Motor neuron (in vitro differentiated cells): ENCODE results near the gene TWNK. TPM values are rescaled to one million over a fixed set of nuclear protein-coding genes. Genes with fewer than 3 reads are reported as not detected.

ENCODE experiments used
- ATAC-seq, 8 experiments: fragments of 200-7000 bp; cut with Tn5 transposase; replicated peaks in 6 of 8; 2 replicates each; pipeline ENCODE4 v1.8.0; 2021; ENCODE audit warnings: mild to moderate bottlenecking in 8 of 8, moderate library complexity in 8 of 8
- H3K27ac ChIP-seq, 2 donors: fragments of 250-450 bp; sonication (Bioruptor Pico); 2 replicates each; pipeline ENCODE4 v1.9.0; 2021; ENCODE audit warnings: antibody characterized with exemption in 2 of 2, mild to moderate bottlenecking in 2 of 2, moderate library complexity in 1 of 2
- H3K4me1 ChIP-seq, 2 donors: fragments of 250-450 bp; sonication (Bioruptor Pico); replicated peaks in 1 of 2; 2 replicates each; pipeline ENCODE4 v1.6.1; 2021; ENCODE audit warnings: antibody characterized with exemption in 2 of 2, mild to moderate bottlenecking in 2 of 2, moderate library complexity in 1 of 2
- H3K4me3 ChIP-seq, 5 donors: fragments of 250-450 bp; sonication (Bioruptor Pico); 2 replicates each; pipeline ENCODE4 v1.9.0; 2021; ENCODE audit warnings: antibody characterized with exemption in 5 of 5, mild to moderate bottlenecking in 5 of 5, moderate library complexity in 4 of 5
- WGBS, 10 experiments: fragments of 450-650 bp; shearing (Covaris generic); methylation state at CpG; one replicate each; pipeline ENCODE4 v1.0.0; 2022; 5-methylcytosine and 5-hydroxymethylcytosine counted together
- in situ Hi-C, 9 experiments: fragments of 400-800 bp; cut with MboI; loops; one replicate each; pipeline ENCODE4 v1.15.0; 2021; ENCODE audit warnings: low sequenced_read_pairs in 9 of 9, low pct_unique_long_range_greater_than_20kb in 2 of 9; ENCODE audit not compliant: unreplicated experiment in 9 of 9
- total RNA-seq, 8 experiments: library from RNA; unstranded; fragments of 300-600 nt; gene quantifications; 2 replicates each; pipeline versions ENCODE4 v1.2.3 to v1.2.4, GENCODE V29; 2022

Gene TWNK
- total RNA-seq, result 10 to 100 TPM in 4 of 8 experiments, 1 to 10 TPM in 4; 5.7 to 31.3 (median 10.5) TPM

DNA sequence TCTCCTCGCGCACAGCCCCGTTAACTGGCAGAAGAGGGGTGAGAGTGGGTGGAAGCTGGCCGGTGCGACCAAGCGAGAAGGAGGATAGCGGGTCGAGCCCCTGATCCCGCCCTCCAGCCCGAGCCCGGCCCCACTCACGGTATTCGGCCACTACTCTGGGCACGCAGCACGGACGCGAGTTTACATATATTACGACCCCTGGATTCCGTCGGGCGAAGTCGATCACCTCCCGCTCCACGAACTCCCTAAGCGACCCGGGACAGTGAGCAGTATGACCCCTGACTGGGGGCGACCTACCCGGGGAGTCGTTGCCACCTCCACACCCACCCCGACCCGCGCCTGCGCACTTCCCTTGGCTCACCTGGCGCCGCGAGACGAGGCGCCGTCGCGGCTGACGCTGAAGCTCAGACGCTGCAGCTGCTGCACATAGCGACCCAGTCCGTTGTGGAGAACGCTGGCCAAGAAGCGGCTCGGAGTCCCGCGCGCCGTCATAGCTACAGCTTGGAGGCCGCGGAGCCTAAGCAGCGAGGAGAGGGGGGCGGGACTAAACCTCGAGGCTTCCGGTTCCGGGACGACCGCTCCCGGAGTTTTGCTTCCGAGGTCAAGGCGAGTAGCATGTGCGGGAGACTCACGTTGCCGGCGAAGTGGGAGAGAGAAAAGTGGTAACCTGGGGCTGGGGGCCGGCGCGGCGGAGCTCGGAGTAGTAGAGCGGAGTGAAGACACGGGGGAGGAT, at the start of gene TWNK, which contains the start of gene MRPL43:
Gene TWNK, plus strand, starts transcription at position 592 of the 733 bp plus-strand sequence. CDS start 668 bp downstream, outside the sequence.
Gene MRPL43, minus strand, starts transcription at position 546 of the 733 bp plus-strand sequence. Its CDS starts 54 bp downstream, at position 492.
- peak; percentile 91 to 98 (median 95) for ATAC-seq
- Histone ChIP-seq H3K4me1 (peaks cover 11 to 13% of the 10 kb centered on the region in 2 donors), H3K4me3 (peak within 1 kb of the TSS; percentile 73 to 99 (median 87)), H3K27ac (peak within 1 kb of the TSS; percentile 95 to 96)
- in situ Hi-C loops, result no loop called here
- WGBS, 10 experiments, result 0 to 2% (median 0%) methylated on average over 1 to 34 of the region's 75 CpGs; no CpG with 5 or more reads in 3 of the 10 experiments

- no peak overlapping the region for H3K27ac ChIP-seq
- H3K4me3 ChIP-seq, result no peak overlapping the region
- no peak for ATAC-seq
- H3K4me1 ChIP-seq, result no peaks in the 10 kb centered on the region
- in situ Hi-C loops, result no loop called here
Observed at GRCh38 chr10:100939763-100940344, 47.5 kb upstream of the TWNK start.

- Histone ChIP-seq H3K4me1 (no peaks in the 10 kb centered on the region), H3K27ac (no peak overlapping the region), H3K4me3 (no peak overlapping the region)
- in situ Hi-C loops, result no loop called here
- no peak for ATAC-seq
- 82 to 100% (median 100%) methylated on average over 2 to 3 of the region's 3 CpGs; no CpG with 5 or more reads in 5 of the 10 experiments for WGBS, 10 experiments
Observed at GRCh38 chr10:100942229-100942628, 45.1 kb upstream of the TWNK start.

- in situ Hi-C loops, result no loop called here
Observed at GRCh38 chr10:100943508-100943907, 43.8 kb upstream of the TWNK start.

DNA sequence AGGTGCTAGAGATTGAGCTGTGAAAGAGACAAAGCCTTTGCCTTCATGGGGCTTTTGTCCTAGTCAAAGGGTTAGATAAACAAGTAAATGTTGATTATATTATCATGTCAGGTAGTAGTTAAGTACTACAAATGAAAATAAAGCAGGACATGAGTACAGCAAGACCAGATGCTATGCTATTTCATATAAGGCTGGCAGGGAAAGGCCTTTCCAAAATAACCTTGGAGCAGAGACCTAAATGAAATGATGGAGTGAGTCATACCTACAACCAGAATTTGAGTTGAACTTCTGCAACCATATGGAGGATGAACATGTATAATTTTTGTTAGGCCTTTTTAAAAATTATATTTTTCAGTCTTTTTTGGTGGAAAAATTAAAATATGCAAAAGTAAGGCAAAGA, 41.6 kb upstream of the TWNK start:
- Histone ChIP-seq H3K27ac (no peak overlapping the region), H3K4me1 (no peaks in the 10 kb centered on the region), H3K4me3 (no peak overlapping the region)
- no peak for ATAC-seq
- in situ Hi-C loops, result no loop called here

More at GRCh38 chr10:100943508-100943907, 43.8 kb upstream of the TWNK start:
- H3K4me3 ChIP-seq, result no peak overlapping the region
- H3K4me1 ChIP-seq, result no peaks in the 10 kb centered on the region
- ATAC-seq, result no peak
- no peak overlapping the region for H3K27ac ChIP-seq

DNA sequence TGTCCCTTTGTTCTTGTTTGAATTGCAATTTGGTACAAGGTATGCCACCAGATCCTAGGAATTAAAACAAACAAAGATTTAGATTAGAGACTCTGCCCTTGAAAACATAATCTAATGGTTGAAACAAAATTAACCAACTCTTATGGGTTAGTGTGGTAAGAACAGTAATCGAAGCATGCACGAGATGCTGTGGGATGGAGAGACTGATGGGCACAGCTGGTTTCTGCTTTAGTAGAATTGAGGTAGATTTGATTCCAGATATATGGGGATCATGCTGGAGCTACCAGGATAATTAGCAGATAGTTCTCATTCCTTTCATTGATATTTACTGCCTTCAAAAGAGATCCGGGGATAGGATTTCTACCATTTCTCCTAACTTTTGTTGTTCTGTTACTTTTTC, 38.4 kb upstream of the TWNK start:
- in situ Hi-C loops, result no loop called here
- Histone ChIP-seq H3K4me1 (no peaks in the 10 kb centered on the region), H3K27ac (no peak overlapping the region), H3K4me3 (no peak overlapping the region)
- ATAC-seq, result no peak
- WGBS, 10 experiments, result 96 to 100% (median 100%) methylated on average over 1 to 3 of the region's 3 CpGs

GRCh38 chr10:100960251-100960650, 27.1 kb upstream of the TWNK start:
- in situ Hi-C loops, result no loop called here
- H3K27ac ChIP-seq, result no peak overlapping the region
- no peak overlapping the region for H3K4me3 ChIP-seq
- H3K4me1 ChIP-seq, result no peaks in the 10 kb centered on the region
- peak in 2 of 8 experiments; percentile 26 to 46 for ATAC-seq

GRCh38 chr10:100962351-100963080, 24.8 kb upstream of the TWNK start:
- H3K4me3 ChIP-seq, result no peak overlapping the region
- H3K27ac ChIP-seq, result no peak overlapping the region
- 64 to 100% (median 95%) methylated on average over 1 to 4 of the region's 4 CpGs for WGBS, 10 experiments
- in situ Hi-C loops, result no loop called here
- ATAC-seq, result no peak
- no peaks in the 10 kb centered on the region for H3K4me1 ChIP-seq

- H3K4me1 ChIP-seq, result no peaks in the 10 kb centered on the region
- no peak overlapping the region for H3K4me3 ChIP-seq
- H3K27ac ChIP-seq, result no peak overlapping the region
- in situ Hi-C loops, result no loop called here
- WGBS, 10 experiments, result 83 to 100% (median 100%) methylated on average over 1 of the region's 1 CpG; no CpG with 5 or more reads in 3 of the 10 experiments
- no peak for ATAC-seq
Observed at GRCh38 chr10:100963826-100964225, 23.5 kb upstream of the TWNK start.

DNA sequence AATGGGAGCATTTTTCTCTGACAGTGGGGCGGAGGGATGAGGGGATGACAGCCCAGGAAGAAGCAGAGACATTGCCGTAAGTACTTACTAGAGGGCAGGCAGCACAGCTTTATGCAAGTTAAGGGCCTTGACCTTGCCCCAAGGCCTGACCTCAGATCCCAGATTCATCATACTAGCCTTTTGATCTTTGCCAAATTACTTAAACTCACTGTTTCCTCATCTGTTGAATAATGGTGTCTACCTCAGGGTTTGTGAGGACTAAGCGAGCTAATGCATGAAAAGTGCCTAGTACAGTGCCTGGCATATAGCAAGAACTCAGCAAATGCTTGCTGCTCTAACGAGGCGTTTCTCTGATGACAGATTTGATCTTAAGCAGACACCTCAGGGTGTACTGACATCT, 21.5 kb upstream of the TWNK start:
- in situ Hi-C loops, result no loop called here
- 61 to 100% (median 80%) methylated on average over 1 to 5 of the region's 5 CpGs for WGBS, 10 experiments
- H3K4me1 ChIP-seq, result peaks cover 5 to 10% of the 10 kb centered on the region in 2 donors
- no peak overlapping the region for H3K4me3 ChIP-seq
- H3K27ac ChIP-seq, result no peak overlapping the region
- ATAC-seq, result no peak

DNA sequence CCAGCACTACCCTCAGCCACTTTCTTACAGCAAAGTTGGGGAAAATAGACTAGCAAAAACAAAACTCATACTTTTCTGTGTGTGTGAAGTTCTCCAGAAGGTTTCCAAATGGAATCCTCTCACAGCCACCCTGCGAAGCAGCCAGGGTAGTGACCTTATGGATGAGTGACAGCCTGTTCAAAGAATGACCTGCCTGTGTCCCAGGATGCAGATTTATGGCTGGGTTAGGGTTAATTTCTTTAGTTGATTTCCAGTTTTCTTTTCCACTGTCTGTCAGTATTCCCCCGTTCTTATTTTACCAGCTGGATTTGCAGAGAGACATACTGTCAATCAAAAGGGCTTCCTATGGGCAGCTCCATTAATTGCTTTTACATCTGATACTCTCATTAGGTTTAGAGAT, 20.5 kb upstream of the TWNK start:
- Histone ChIP-seq H3K4me1 (peaks cover 5 to 11% of the 10 kb centered on the region in 2 donors), H3K27ac (no peak overlapping the region), H3K4me3 (no peak overlapping the region)
- 40 to 100% (median 70%) methylated on average over 1 to 2 of the region's 2 CpGs; no CpG with 5 or more reads in 2 of the 10 experiments for WGBS, 10 experiments
- no peak for ATAC-seq
- in situ Hi-C loops, result no loop called here

GRCh38 chr10:100967332-100967731, 20.0 kb upstream of the TWNK start:
- no peak overlapping the region for H3K27ac ChIP-seq
- 80 to 100% (median 93%) methylated on average over 1 to 2 of the region's 2 CpGs; no CpG with 5 or more reads in 4 of the 10 experiments for WGBS, 10 experiments

DNA sequence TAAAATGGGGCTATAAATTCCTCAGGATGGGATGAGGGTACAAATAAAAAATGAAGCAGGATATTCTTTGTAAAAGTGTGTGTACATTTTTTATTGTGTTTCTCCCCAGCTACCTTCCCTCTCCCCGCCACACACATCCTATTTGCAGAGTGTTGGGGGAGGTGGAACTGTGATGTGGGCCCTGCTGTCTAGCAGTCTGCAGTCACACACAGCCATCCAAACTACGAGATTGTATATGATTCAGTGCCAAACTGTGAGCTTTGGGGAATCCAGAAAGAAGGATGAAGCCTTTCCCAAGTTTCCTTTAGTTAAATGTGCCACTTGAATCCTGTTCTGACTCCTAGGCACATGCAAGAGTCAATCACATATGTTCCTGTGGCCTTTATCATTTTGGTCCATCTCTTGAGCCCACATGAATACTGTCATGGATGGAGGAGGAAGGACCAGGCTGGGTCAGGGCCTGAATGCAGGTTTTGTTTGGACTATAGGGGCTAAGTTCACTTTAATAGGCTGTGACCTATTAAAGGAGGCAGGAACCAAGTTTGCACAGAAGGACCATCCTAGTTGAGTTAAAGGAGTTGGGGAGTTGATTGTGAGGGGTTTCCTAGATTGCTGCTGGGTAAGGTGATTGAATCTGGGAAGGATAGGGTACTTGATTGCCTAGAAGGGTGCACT, 19.1 kb upstream of the TWNK start:
- Histone ChIP-seq H3K27ac (no peak overlapping the region), H3K4me3 (no peak overlapping the region), H3K4me1 (peaks cover 5 to 11% of the 10 kb centered on the region in 2 donors)
- WGBS, 10 experiments, result 80 to 100% (median 100%) methylated on average over 1 to 2 of the region's 2 CpGs; no CpG with 5 or more reads in 4 of the 10 experiments
- in situ Hi-C loops, result no loop called here
- ATAC-seq, result no peak

More at GRCh38 chr10:100967332-100967731, 20.0 kb upstream of the TWNK start:
- H3K4me3 ChIP-seq, result no peak overlapping the region
- H3K4me1 ChIP-seq, result peaks cover 5 to 11% of the 10 kb centered on the region in 2 donors
- in situ Hi-C loops, result no loop called here
- no peak for ATAC-seq
